ENCODE results near the gene ST6GALNAC1.
A peak's percentile ranks its signal among the peaks of the same experiment; 100 is the strongest.

The ST6GALNAC1 gene

DNA sequence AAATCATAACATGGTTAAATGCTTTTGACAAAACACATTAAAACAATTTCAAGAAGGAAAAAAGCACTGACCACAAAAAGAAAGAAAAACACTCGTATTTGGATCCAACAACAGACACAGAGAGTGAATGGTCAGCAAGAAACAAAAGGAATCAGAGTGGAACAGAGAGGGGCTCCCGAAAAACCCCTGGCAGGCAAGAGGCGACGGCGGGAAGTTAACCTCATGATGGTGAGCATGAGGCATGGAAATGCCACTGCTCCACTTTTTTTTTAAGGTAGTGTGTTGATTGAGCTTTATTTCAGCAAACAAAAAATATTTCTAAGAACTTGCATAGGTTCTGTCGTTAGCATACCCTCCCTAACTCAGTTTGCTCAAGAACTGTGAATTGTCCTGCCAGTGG lies 32.1 kb upstream of the ST6GALNAC1 start:
- no peak for DNase-seq

- no peak for DNase-seq
These were observed 31.0 kb upstream of the ST6GALNAC1 start for GRCh38 chr17:76674600-76674999.

DNA sequence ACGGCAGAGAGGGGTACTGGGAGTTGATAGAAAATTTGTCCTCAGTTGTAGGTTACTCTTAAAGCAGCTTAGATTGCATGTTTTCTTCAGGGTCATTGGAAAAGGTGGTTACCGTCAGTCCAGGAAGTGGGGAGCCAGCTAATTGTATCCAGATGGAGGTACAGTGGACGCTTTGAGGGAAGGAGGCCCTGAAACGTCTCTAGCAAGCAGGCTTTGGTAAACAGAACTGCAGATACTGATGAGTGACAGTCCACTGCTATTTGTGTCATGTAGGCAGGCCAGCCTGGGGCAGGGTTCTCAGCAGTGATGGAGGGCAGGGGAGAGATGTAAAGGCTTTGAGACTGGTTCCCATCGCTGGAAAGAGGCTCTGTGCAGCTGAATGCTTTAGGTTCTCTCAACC lies 30.2 kb upstream of the ST6GALNAC1 start:
- DNase-seq: no peak

DNA sequence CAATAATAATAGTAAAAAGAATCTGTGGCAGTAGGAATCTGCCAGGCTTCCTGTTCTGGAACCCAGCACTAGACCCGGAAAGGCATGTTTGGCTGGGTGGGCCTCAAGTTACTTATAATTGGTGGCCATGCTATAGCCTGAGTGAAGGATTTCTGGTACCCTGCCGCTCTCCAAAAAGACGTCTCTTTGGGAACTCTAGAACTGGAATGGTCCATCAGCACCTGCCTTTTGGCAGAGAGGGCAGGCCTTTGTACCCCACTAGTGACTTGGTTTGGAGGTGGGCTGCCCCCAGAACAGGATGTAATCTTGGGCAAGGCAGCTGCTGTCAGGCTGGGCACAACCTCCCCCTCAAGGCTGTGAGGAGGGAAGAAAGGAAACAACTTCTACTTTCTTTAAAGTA lies 29.3 kb upstream of the ST6GALNAC1 start:
- DNase-seq: no peak

DNA sequence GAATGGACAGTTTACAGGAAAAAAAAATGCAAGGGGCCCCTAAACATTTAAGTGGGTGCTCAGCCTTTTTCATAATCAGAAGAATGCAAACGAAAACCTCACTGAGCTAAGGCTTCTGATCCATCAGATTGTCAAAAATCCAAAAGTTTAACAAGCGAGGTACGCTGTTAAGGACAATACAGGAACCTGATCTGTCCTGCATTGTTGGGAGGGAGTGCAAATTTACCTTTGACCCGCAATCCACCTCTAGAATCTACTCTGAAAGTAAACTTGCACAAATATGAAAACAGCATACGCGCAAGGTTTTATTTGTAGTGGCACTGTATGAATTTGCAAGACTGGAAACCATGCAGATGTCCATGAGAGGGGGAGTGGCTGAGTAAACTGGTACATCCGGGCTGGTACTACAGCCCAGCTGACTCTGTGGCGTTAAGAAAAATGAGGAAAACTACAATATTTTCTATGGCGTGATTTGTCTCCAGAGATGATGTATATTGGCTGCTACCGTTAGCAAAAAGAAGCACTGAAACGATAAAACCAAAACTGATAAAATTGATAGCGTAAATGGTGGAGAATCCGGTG lies 28.8 kb upstream of the ST6GALNAC1 start:
- no peak for DNase-seq

- DNase-seq: no peak
These were observed 28.3 kb upstream of the ST6GALNAC1 start for GRCh38 chr17:76671912-76672262.

DNA sequence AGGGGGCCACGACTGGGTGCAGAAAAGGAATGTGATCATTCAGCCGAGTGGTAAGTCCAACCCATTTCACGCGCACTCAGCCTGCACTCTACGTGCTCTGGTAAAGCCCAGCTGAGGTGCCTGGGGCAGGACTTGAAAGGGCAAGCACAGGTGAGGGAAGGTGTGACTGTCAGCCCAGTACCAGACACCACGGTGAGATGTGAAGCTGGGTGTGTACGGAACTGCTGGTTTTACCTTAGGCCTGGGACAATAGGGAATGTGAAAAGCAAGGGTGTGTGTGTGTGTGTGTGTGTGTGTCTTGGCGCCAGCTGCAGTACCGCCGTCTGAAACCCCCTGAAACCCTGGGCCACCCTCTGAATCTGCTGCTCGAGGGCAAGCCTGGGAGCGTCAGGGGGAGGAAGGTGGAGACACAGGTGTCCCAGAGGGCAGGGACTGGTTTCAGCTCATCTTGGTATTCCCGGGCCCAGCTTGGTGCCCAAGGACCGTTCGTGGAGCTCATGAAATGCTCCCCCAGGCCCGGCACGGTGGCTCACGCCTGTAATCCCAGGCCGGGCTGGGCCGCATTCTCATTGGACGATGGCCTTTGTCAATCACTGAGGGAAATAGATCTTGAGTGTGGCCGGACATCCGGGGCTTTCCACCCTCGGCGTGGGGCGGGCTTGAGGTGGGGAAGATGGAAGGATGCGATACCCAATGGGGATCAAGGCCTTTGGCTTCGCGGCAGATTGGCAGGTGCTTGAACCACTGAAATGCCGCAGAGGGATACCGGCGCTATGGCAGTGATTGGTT lies 27.8 kb upstream of the ST6GALNAC1 start:
- DNase-seq: peak; percentile 100

DNA sequence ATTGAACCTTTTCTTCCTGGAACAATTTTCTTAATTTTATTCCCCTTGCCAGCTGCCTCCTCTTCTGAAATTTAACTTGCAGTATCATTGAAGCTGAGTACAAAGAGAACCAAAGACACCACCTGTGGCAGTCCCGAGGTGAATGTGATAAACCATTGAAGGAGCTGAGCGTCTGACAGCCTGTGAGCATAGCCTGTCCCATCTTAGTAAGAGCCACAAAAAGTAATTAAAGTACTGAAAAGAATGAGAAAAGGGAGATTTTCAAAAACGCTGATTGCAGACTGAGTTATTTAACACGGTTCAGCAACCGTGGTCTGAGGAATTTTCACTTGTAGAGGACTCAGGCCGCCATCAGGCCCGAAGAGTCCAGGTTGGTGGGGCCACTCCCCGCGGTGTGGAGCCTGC lies 27.2 kb upstream of the ST6GALNAC1 start:
- DNase-seq: no peak

DNA sequence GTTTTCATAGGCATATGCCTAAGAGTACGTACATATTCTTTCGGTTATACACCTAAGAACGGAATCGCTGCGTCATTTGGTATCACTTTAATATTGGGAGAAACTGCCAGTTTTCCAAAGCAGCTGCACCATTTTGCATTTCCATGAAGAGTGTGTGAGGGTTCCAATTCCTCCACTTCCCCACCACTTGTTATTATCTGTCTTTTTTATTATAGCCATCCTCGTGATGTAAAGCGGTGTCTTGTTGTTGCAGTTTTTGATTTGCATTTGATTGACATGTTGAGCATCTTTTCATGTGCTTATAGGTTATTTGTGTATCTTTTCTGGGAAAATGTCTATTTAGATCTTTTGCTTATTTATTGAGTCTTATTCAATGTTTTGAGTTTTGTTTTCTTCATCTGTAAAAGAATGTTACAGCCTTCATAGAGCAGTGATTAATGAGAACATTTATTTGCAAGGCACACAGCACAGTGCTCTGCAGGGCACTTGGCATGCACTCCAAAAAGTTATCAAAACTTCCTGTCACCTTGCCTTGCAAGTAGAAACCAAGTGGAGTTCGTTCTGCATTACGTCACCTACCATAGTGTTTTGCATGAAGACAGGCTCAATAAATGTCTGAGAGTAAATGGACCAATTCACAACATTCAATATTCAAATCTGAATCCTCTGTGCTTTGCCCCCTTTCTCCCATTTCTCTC lies 26.6 kb upstream of the ST6GALNAC1 start:
- DNase-seq: no peak

DNA sequence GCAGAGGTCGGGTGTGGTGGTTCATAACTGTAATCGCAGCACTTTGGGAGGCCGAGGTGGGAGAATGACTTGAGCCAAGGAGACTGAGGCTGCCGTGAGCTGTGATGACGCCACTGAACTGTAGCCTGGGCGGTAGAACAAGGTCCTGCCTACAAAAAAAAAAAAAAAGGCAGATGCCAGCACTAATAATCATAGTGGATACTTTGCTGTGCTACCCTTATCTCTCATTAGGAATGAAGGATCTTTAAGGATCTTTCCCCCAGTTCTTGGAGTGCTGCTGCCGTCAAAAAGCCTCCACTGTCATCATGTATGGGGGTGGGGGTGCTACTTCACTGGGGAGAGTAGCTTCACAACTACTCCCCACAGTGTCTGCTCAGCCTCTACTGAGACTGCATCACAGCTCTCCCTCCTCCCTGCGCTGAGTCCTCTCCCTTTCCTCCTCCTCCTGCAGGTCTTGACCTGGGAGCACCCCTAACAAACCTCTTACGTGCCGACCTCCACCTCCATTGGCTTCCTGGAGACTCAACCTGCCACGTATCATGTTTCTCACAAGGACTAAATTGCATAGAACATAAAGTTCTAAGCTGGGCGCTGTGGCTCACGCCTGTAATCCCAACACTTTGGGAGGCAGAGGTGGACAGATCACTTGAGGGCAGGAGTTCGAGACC lies 24.4 kb upstream of the ST6GALNAC1 start:
- DNase-seq: no peak

DNA sequence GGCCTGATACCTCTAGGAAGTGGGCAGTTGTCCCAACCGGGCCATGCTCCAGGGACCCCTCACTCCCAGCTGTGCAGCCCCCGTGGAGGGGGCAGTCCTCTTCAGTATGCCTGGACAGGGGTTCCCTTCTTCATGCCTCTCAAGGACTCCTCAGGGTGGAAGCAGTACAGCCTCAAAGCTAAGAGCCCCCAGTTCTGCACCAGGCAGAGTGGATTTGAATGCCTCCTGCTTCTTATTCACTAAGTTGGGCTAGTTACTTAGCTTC lies 23.9 kb upstream of the ST6GALNAC1 start:
- no peak for DNase-seq

DNA sequence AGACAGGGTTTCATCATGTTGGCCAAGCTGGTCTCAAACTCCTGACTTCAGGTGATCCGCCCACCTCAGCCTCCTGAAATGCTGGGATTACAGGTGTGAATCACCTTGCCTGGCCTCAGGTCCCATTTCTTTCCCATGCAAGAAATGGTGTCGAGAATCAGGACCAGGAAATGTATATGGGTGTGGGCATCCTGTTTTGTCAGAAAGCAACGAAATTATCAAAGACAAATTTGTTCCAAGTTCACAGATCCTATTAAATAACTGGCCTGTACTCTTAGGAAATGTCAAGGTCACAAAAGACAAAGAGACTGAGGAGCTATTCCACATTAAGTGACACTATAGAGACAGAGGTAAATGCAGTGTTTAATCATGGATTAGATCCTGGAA lies 17.1 kb upstream of the ST6GALNAC1 start:
- no peak for DNase-seq

GRCh38 chr17:76659928-76660655 lies 16.5 kb upstream of the ST6GALNAC1 start:
- no peak for DNase-seq

DNA sequence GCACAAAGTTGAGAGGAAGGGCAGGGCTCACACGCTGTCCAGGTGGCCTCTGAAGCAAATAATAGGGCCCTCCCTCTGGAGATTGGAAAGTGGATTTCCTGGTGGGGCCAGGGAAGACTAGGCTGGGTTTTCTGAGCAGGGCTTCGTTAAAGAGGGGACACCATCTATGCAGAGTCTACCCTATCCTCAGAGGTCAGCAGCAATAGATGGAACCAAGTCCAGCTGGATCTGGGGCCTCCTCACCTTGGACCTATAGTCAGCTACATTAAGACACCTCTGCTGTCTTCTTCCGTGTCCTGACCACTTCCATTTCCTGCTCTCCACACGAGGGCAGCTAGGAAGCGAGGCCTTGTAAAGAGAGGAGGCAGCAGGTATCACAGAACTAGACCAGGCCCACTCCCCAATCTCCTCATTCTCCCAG lies 14.7 kb upstream of the ST6GALNAC1 start:
- DNase-seq: no peak

DNA sequence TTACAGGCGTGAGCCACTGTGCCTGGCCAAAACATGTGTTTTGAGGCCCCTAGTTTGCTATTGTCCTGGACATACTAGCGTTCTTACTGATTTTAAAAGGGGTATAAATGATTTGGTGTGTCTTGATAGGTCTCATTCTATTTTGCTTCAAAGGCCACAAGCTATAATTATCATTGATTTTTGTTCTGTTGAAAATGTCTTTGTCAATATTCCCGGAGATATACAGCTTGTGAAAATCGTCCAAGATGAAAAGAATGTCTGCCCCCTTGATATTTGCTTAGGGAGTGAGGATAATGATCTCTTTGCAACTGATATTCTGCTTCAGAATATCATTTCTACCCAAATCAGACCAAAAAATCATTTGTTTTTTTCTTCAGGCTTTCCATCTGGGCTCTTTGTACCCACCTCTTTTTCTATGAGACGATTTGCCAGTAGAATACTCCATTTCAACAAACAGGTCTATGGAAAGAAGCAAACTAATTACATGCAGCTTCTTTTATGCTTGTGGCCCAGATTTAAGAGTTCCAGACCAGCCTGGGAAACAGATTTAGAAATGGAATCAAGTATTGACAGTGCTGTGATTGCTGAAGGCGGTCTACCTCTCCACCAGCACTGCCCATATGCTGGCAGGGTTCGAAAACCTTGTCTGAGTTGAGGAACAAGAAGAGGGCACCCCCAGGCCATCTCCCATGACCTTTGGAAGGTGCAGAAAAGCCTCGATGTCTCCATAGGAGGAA lies 14.1 kb upstream of the ST6GALNAC1 start:
- DNase-seq: no peak

GRCh38 chr17:76654408-76654807 lies 10.9 kb upstream of the ST6GALNAC1 start:
- DNase-seq: no peak

DNA sequence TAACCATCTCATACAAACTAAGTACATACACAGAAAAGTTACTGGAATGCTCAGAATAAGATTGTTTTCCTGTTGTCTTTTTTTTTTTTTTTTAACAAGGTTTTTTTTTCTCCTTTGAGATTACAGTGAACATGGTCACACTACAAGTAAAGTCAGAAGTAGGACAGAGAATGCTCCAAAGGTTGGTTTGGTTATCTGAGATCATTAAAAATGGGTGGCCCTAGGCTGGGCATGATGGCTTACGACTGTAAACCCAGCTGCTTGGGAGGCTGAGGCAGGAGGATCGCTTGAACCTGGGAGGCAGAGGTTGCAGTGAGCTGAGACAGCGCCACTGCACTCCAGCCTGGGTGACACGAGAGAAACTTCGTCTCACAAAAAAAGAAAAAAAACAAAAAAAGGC lies 6.9 kb upstream of the ST6GALNAC1 start:
- no peak for DNase-seq

GRCh38 chr17:76646712-76647111 lies 3.2 kb upstream of the ST6GALNAC1 start:
- DNase-seq: no peak

DNA sequence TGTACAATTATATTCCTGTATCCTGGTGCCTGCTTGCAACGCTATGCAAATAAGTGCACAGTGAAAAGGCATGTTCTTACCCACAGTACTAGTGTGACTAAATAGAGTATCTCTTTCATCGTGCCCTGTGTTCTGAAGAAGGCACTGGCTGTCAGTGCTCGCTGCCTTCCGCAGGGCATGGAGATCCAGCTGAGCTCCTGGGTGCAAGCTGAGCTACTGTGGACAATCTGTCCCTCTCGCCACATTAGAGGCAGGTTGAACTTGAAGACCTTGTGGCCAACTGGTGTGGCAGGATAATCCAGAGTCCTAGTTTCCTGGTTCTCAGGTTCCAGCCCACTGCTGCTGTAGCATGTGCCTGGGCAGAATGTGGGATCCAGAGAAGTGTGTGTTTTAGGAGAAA lies 1.9 kb upstream of the ST6GALNAC1 start:
- DNase-seq: no peak

GRCh38 chr17:76644995-76645394 lies 1.4 kb upstream of the ST6GALNAC1 start:
- no peak for DNase-seq

DNA sequence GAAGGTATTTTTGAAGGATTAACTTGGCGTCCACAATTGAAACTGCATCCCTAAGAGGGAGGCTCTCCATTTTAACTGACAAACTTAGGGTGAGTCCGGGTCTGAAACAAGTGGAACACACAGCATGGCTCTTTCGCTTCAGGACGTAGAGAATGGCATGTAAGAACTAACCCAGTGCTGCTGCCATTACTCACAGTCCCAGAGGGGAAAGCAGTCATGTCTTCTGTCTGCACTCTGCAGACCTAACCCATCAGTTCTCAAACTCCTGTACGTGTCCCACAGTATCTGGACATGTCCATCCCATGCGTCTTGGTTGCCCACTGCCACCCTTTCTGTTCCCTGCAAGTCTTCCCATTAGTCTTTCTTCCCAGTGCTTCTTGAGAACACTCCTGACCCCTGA lies 563 bp downstream of the ST6GALNAC1 start:
- DNase-seq: no peak

GRCh38 chr17:76642032-76642561 lies 1.5 kb downstream of the ST6GALNAC1 start:
- no peak for DNase-seq

Data from NCI-H2081 treated with DMSO at 0.1 percent for 48 hours (cell line).